GM23338 (cell line): ENCODE results near the gene VPS41. TPM values are rescaled to one million over a fixed set of nuclear protein-coding genes. Genes with fewer than 3 reads are reported as not detected.

ENCODE experiments used
- ATAC-seq: fragments of 200-7000 bp; cut with Tn5 transposase; 3 replicates; pipeline ENCODE4 v1.9.1; 2020
- DNase-seq: peaks from one replicate; pipeline ENCODE4 v3.0.0-alpha.2; 2015; ENCODE audit warnings: low spot score
- H2AFZ ChIP-seq: fragments of 200-600 bp; sonication (generic); 2 replicates; pipeline ENCODE4 v1.8.0; 2016; ENCODE audit warnings: antibody characterized with exemption, mild to moderate bottlenecking, moderate library complexity
- H3F3A ChIP-seq: fragments of 200-600 bp; sonication (generic); replicated peaks from 2 replicates; pipeline ENCODE4 v1.8.0; 2017; ENCODE audit warnings: antibody characterized with exemption, mixed run types, low read depth
- H3K27ac ChIP-seq: fragments of 200-600 bp; sonication (generic); 2 replicates; pipeline ENCODE4 v1.6.1; 2016; ENCODE audit warnings: low read depth
- H3K27me3 ChIP-seq: fragments of 200-600 bp; sonication (generic); 2 replicates; pipeline ENCODE4 v1.8.0; 2016; ENCODE audit warnings: mild to moderate bottlenecking, mixed run types, moderate library complexity; ENCODE audit not compliant: insufficient read depth
- H3K36me3 ChIP-seq: fragments of 200-600 bp; sonication (generic); 2 replicates; pipeline ENCODE4 v1.8.0; 2016; ENCODE audit warnings: mild to moderate bottlenecking; ENCODE audit not compliant: insufficient read depth
- H3K4me1 ChIP-seq: fragments of 200-600 bp; sonication (generic); 2 replicates; pipeline ENCODE4 v1.8.0; 2016; ENCODE audit warnings: mild to moderate bottlenecking, moderate library complexity; ENCODE audit not compliant: insufficient read depth
- H3K4me2 ChIP-seq: fragments of 200-600 bp; sonication (generic); 2 replicates; pipeline ENCODE4 v1.7.1; 2017; ENCODE audit warnings: mixed run types
- H3K4me3 ChIP-seq: fragments of 200-600 bp; sonication (generic); 2 replicates; pipeline ENCODE4 v1.6.1; 2016; ENCODE audit warnings: mixed run types
- H3K79me2 ChIP-seq: fragments of 200-600 bp; sonication (generic); replicated peaks from 2 replicates; pipeline ENCODE4 v1.8.0; 2017; ENCODE audit warnings: mild to moderate bottlenecking; ENCODE audit not compliant: insufficient read depth
- H3K9me2 ChIP-seq: fragments of 200-600 bp; sonication (generic); 2 replicates; pipeline ENCODE4 v1.8.0; 2017; ENCODE audit not compliant: insufficient read depth
- H4K20me1 ChIP-seq: fragments of 200-600 bp; sonication (generic); replicated peaks from 2 replicates; pipeline ENCODE4 v1.8.0; 2017; ENCODE audit warnings: mild to moderate bottlenecking; ENCODE audit not compliant: insufficient read depth
- H3K27ac Mint-ChIP-seq: 2 replicates; pipeline ENCODE4 v1.8.0; 2020; ENCODE audit warnings: inconsistent platforms, mild to moderate bottlenecking, moderate library complexity, mixed read lengths
- H3K27me3 Mint-ChIP-seq: 3 replicates; pipeline ENCODE4 v1.8.0; 2022; ENCODE audit warnings: low read depth, mild to moderate bottlenecking, moderate library complexity, mixed read lengths, inconsistent platforms; ENCODE audit not compliant: insufficient read depth, poor library complexity
- H3K36me3 Mint-ChIP-seq: 3 replicates; pipeline ENCODE4 v1.8.0; 2021; ENCODE audit warnings: low read depth, mild to moderate bottlenecking, inconsistent platforms, moderate library complexity, mixed read lengths
- H3K4me1 Mint-ChIP-seq: 3 replicates; pipeline ENCODE4 v1.8.0; 2020; ENCODE audit warnings: mild to moderate bottlenecking, inconsistent platforms, mixed read lengths
- H3K4me3 Mint-ChIP-seq: 3 replicates; pipeline ENCODE4 v1.8.0; 2021; ENCODE audit warnings: moderate library complexity, mild to moderate bottlenecking, inconsistent platforms, mixed read lengths
- H3K9me3 Mint-ChIP-seq: 3 replicates; pipeline ENCODE4 v1.8.0; 2020; ENCODE audit warnings: moderate library complexity, mild to moderate bottlenecking, inconsistent platforms, mixed read lengths
- CTCF ChIP-seq, 2 experiments: fragments of 200-600 bp in 1 of 2; sonication (generic) in 1 of 2; conservative IDR thresholded peaks; 2 replicates each; pipeline versions ENCODE4 v1.5.1 to v1.6.1; 2016 to 2017; ENCODE audit warnings: antibody characterized with exemption in 2 of 2, low read depth in 2 of 2, mild to moderate bottlenecking in 2 of 2, moderate library complexity in 1 of 2
- ETS1 ChIP-seq: IDR thresholded peaks from 2 replicates; pipeline ENCODE4 v1.6.1; 2016; ENCODE audit warnings: antibody characterized with exemption
- EZH2 ChIP-seq: fragments of 200-600 bp; sonication (generic); IDR thresholded peaks from one replicate; pipeline ENCODE4 v1.8.0; 2017; ENCODE audit warnings: antibody characterized with exemption, mild to moderate bottlenecking, low read depth; ENCODE audit not compliant: unreplicated experiment
- JUNB ChIP-seq: IDR thresholded peaks from one replicate; pipeline ENCODE4 v1.6.1; 2016; ENCODE audit warnings: antibody characterized with exemption; ENCODE audit not compliant: unreplicated experiment
- NANOG ChIP-seq: IDR thresholded peaks from 2 replicates; pipeline ENCODE4 v1.6.1; 2016; ENCODE audit warnings: antibody characterized with exemption, borderline replicate concordance
- POLR2AphosphoS5 ChIP-seq: IDR thresholded peaks from 2 replicates; pipeline ENCODE4 v1.6.1; 2016; ENCODE audit warnings: antibody characterized with exemption, low read depth
- REST ChIP-seq: IDR thresholded peaks from one replicate; pipeline ENCODE4 v1.6.1; 2018; ENCODE audit warnings: antibody characterized with exemption; ENCODE audit not compliant: unreplicated experiment
- ZNF114 ChIP-seq: fragments of 250-450 bp; sonication (Bioruptor Pico); IDR thresholded peaks from 2 replicates; pipeline ENCODE4 v1.5.0; 2020; ENCODE audit warnings: mild to moderate bottlenecking, moderate library complexity
- ZNF462 ChIP-seq: fragments of 250-450 bp; sonication (Bioruptor Pico); IDR thresholded peaks from 2 replicates; pipeline ENCODE4 v1.5.0; 2020; ENCODE audit warnings: mild to moderate bottlenecking, moderate library complexity
- polyA plus RNA-seq: library from polyadenylated mRNA; unstranded; fragments of >200 nt; fragmentation: Nextera tagmentation; extraction: Ambion mirVana; gene quantifications from 2 replicates; pipeline ENCODE4 v1.2.1, GENCODE V29; 2016
- total RNA-seq: library from RNA; depleted of rRNA; stranded (reverse); fragments of >200 nt; shearing (Covaris generic); gene quantifications from 2 replicates; pipeline ENCODE4 v1.2.3, GENCODE V29; 2014

Gene VPS41
- total and polyA plus RNA-seq, 2 experiments from 2014 or later, result 20.2 to 41.2 TPM

GRCh38 chr7:38709123-38709522 is 199.9 kb downstream of the VPS41 start:
- Histone ChIP-seq H2AFZ (no peak overlapping the region), H4K20me1 (no peaks in the 10 kb centered on the region), H3K27ac (no peak overlapping the region), H3K27me3 (no peaks in the 10 kb centered on the region), H3K4me3 (no peak overlapping the region), H3F3A (no peaks in the 10 kb centered on the region), H3K36me3 (no peaks in the 10 kb centered on the region), H3K9me2 (0 out of 2 replicates have a peak, but pooled peaks cover 4% of the 10 kb centered on the region), H3K4me2 (no peak overlapping the region), H3K79me2 (no peaks in the 10 kb centered on the region), H3K4me1 (no peaks in the 10 kb centered on the region)
- H3K4me1 Mint-ChIP-seq, result no peaks in the 10 kb centered on the region
- no peaks in the 10 kb centered on the region; the same call in 2 of the 3 replicates for H3K9me3 Mint-ChIP-seq
- no peak overlapping the region for H3K27ac Mint-ChIP-seq
- ATAC-seq (no peak), DNase-seq (no peak)
- TF ChIP-seq ETS1 (no peak), NANOG (no peak), POLR2AphosphoS5 (no peak), ZNF462 (CRISPR knock-in tag) (no peak), REST (no peak), ZNF114 (no peak), JUNB (no peak), EZH2 (no peak), CTCF (conservative IDR thresholded peaks at IDR 0.05; ENCODE audit: low read depth in 2 of 2) (no peak)
- no peaks in the 10 kb centered on the region for H3K36me3 Mint-ChIP-seq
- H3K4me3 Mint-ChIP-seq, result no peak overlapping the region
- no peaks in the 10 kb centered on the region for H3K27me3 Mint-ChIP-seq
